Astrocyte (in vitro differentiated cells and primary cell): ENCODE data around the gene RXYLT1. TPM values are rescaled to one million over a fixed set of nuclear protein-coding genes. Genes with fewer than 3 reads are reported as not detected.

Experiments
- DNase-seq: peaks from one replicate; pipeline ENCODE4 v3.0.0-alpha.2; 2010; ENCODE audit warnings: low read depth
- FAIRE-seq: peaks from 2 replicates; lab custom pipeline; 2011; peaks lifted over from hg19 to GRCh38; lab: Jason Lieb, UNC
- H2AFZ ChIP-seq: 2 replicates; pipeline ENCODE4 v1.6.0; 2012; ENCODE audit warnings: low read depth, low read length, inconsistent platforms
- H3K27ac ChIP-seq: 2 replicates; pipeline ENCODE4 v1.5.1; 2011; ENCODE audit warnings: low read depth, low read length, inconsistent platforms
- H3K27me3 ChIP-seq: 2 replicates; pipeline ENCODE4 v1.6.0; 2011; ENCODE audit warnings: low read length, inconsistent platforms; ENCODE audit not compliant: insufficient read depth
- H3K36me3 ChIP-seq: 2 replicates; pipeline ENCODE4 v1.5.1; 2011; ENCODE audit warnings: low read length, inconsistent platforms; ENCODE audit not compliant: insufficient read depth
- H3K4me1 ChIP-seq: 2 replicates; pipeline ENCODE4 v1.5.1; 2011; ENCODE audit warnings: low read length, inconsistent platforms; ENCODE audit not compliant: insufficient read depth
- H3K4me2 ChIP-seq: 2 replicates; pipeline ENCODE4 v1.6.0; 2012; ENCODE audit warnings: low read length, inconsistent platforms
- H3K4me3 ChIP-seq: 2 replicates; pipeline ENCODE4 v1.5.1; 2011; ENCODE audit warnings: low read depth, mild to moderate bottlenecking, low read length, inconsistent platforms; ENCODE audit not compliant: insufficient read depth
- H3K79me2 ChIP-seq: 2 replicates; pipeline ENCODE4 v1.6.0; 2012; ENCODE audit warnings: mild to moderate bottlenecking, low read length, inconsistent platforms; ENCODE audit not compliant: insufficient read depth
- H3K9ac ChIP-seq: 2 replicates; pipeline ENCODE4 v1.6.0; 2012; ENCODE audit warnings: mild to moderate bottlenecking, low read length, inconsistent platforms
- H3K9me3 ChIP-seq: 2 replicates; pipeline ENCODE4 v1.5.1; 2012; ENCODE audit warnings: low read depth, mild to moderate bottlenecking, low read length, inconsistent platforms; ENCODE audit not compliant: insufficient read depth
- H4K20me1 ChIP-seq: 2 replicates; pipeline ENCODE4 v1.6.0; 2012; ENCODE audit warnings: low read length, inconsistent platforms; ENCODE audit not compliant: insufficient read depth
- H3K27ac Mint-ChIP-seq: one replicate; pipeline ENCODE4 v1.8.0; 2021; ENCODE audit warnings: mild to moderate bottlenecking, mixed read lengths; ENCODE audit not compliant: unreplicated experiment
- H3K27me3 Mint-ChIP-seq: one replicate; pipeline ENCODE4 v1.8.0; 2021; ENCODE audit warnings: low read depth, mixed read lengths; ENCODE audit not compliant: unreplicated experiment
- H3K36me3 Mint-ChIP-seq: one replicate; pipeline ENCODE4 v1.8.0; 2021; ENCODE audit warnings: low read depth, mixed read lengths; ENCODE audit not compliant: unreplicated experiment
- H3K4me1 Mint-ChIP-seq: one replicate; pipeline ENCODE4 v1.8.0; 2021; ENCODE audit warnings: low read depth, mixed read lengths; ENCODE audit not compliant: unreplicated experiment
- H3K4me3 Mint-ChIP-seq: one replicate; pipeline ENCODE4 v1.8.0; 2021; ENCODE audit warnings: mild to moderate bottlenecking, moderate library complexity, mixed read lengths; ENCODE audit not compliant: unreplicated experiment
- H3K9me3 Mint-ChIP-seq: one replicate; pipeline ENCODE4 v1.8.0; 2021; ENCODE audit warnings: mild to moderate bottlenecking, mixed read lengths; ENCODE audit not compliant: unreplicated experiment
- EZH2 ChIP-seq: IDR thresholded peaks from 2 replicates; pipeline ENCODE4 v1.6.1; 2012; ENCODE audit warnings: mild to moderate bottlenecking, low read length, inconsistent platforms; ENCODE audit not compliant: insufficient read depth
- total RNA-seq: library from RNA; stranded (reverse); gene quantifications from 2 replicates; pipeline ENCODE4 v1.2.1, GENCODE V29; 2021
- TF ChIP-seq, protein P1 (sequence below): IDR thresholded peaks from 2 replicates; pipeline ENCODE4 v1.5.1; 2011; ENCODE audit warnings: low read depth, mild to moderate bottlenecking, inconsistent platforms, low read length, moderate library complexity; ENCODE audit not compliant: insufficient read depth

Gene RXYLT1
- total RNA-seq, 1 donor from 2014 or later: 15.5 TPM

DNA sequence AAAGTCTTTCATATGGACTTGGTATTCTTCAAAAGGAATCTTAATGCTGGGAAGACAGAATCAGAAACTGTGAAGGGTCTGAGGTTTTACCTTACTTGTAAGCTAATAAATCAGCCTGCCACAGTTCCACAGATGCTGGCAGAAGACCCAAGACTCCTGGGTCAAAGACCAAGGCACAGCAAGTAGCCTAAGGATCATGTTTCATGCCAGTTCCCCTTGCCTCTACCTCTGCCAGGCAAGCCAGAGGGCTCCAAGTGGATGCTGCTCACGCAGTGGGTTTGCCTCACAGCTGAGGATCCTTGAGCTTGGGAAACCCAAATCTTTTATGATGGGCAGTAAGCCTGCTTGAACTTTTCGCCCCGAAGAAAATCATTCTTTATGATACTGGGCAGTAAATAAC is 15.2 kb upstream of the RXYLT1 start:
- DNase-seq (no peak), FAIRE-seq (no peak)
- Mint-ChIP-seq H3K4me3 (no peak overlapping the region), H3K36me3 (no peaks in the 10 kb centered on the region), H3K4me1 (no peaks in the 10 kb centered on the region), H3K27ac (no peak overlapping the region), H3K9me3 (peaks cover 2% of the 10 kb centered on the region), H3K27me3 (peaks cover 4% of the 10 kb centered on the region)
- Histone ChIP-seq H2AFZ (no peak overlapping the region), H4K20me1 (no peaks in the 10 kb centered on the region), H3K36me3 (no peaks in the 10 kb centered on the region), H3K4me2 (no peak overlapping the region), H3K79me2 (no peaks in the 10 kb centered on the region), H3K4me3 (no peak overlapping the region), H3K27ac (no peak overlapping the region), H3K9me3 (no peaks in the 10 kb centered on the region), H3K4me1 (no peaks in the 10 kb centered on the region), H3K27me3 (no peaks in the 10 kb centered on the region), H3K9ac (no peak overlapping the region)
- no peak for TF ChIP-seq EZH2
- TF ChIP-seq, protein P1, sequence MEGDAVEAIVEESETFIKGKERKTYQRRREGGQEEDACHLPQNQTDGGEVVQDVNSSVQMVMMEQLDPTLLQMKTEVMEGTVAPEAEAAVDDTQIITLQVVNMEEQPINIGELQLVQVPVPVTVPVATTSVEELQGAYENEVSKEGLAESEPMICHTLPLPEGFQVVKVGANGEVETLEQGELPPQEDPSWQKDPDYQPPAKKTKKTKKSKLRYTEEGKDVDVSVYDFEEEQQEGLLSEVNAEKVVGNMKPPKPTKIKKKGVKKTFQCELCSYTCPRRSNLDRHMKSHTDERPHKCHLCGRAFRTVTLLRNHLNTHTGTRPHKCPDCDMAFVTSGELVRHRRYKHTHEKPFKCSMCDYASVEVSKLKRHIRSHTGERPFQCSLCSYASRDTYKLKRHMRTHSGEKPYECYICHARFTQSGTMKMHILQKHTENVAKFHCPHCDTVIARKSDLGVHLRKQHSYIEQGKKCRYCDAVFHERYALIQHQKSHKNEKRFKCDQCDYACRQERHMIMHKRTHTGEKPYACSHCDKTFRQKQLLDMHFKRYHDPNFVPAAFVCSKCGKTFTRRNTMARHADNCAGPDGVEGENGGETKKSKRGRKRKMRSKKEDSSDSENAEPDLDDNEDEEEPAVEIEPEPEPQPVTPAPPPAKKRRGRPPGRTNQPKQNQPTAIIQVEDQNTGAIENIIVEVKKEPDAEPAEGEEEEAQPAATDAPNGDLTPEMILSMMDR: no peak

DNA sequence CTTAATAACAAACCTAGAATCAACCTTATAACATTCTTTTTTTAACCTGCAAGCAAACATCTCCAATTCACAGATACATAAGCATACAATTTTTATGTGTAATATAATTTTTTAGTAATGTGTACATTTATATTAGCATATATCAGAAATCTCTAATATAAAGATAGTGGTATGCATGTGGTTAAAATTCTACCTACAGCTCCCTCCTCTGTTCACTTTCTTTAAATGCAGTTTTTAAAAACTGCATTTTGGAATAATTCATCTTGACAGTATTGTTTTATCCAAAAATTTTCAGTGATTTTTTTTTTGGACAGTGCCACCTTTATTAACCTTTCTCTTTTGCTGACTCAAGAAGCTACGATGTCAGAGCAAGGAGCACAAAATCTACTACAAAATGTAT is 13.2 kb upstream of the RXYLT1 start:
- Mint-ChIP-seq H3K9me3 (peaks cover 2% of the 10 kb centered on the region), H3K27ac (no peak overlapping the region), H3K27me3 (peaks cover 4% of the 10 kb centered on the region), H3K4me1 (no peaks in the 10 kb centered on the region), H3K4me3 (no peak overlapping the region), H3K36me3 (no peaks in the 10 kb centered on the region)
- no peak overlapping the region for H3K4me3 ChIP-seq
- no peak overlapping the region for H3K4me2 ChIP-seq
- H3K9me3 ChIP-seq: no peaks in the 10 kb centered on the region
- TF ChIP-seq, protein P1: peak; percentile 24
- TF ChIP-seq EZH2: no peak
- H3K9ac ChIP-seq: no peak overlapping the region
- FAIRE-seq (no peak), DNase-seq (no peak)
- no peak overlapping the region for H3K27ac ChIP-seq
- H3K36me3 ChIP-seq: no peaks in the 10 kb centered on the region
- H4K20me1 ChIP-seq: no peaks in the 10 kb centered on the region
- no peak overlapping the region for H2AFZ ChIP-seq
- H3K4me1 ChIP-seq: no peaks in the 10 kb centered on the region
- no peaks in the 10 kb centered on the region for H3K79me2 ChIP-seq
- no peaks in the 10 kb centered on the region for H3K27me3 ChIP-seq

DNA sequence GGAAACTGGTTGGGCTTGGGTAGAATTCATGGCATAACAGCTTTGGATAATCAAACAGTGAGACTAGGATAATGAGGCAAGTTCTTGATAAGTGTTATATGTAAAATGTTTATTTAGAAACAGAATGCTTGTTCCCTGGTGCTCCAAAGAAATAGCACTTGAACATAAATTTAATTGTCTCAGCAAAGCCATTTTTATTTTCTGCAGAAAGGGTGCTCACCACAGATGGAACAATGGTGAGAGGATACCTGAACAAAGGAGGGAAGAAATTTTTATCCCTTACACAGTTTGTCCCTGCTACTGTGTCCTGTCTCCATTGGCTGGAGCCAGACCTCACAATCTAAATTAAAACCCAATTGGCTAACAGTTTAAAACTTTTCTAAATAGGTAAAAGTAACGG is 9.3 kb upstream of the RXYLT1 start:
- Mint-ChIP-seq H3K36me3 (no peaks in the 10 kb centered on the region), H3K27me3 (no peaks in the 10 kb centered on the region), H3K4me1 (no peaks in the 10 kb centered on the region), H3K9me3 (peaks cover 4% of the 10 kb centered on the region), H3K27ac (no peak overlapping the region), H3K4me3 (no peak overlapping the region)
- no peaks in the 10 kb centered on the region for H4K20me1 ChIP-seq
- no peak for DNase-seq
- no peaks in the 10 kb centered on the region for H3K79me2 ChIP-seq
- no peak overlapping the region for H2AFZ ChIP-seq
- H3K27me3 ChIP-seq: no peaks in the 10 kb centered on the region
- no peak overlapping the region for H3K27ac ChIP-seq
- H3K4me1 ChIP-seq: no peaks in the 10 kb centered on the region
- FAIRE-seq: no peak
- H3K4me2 ChIP-seq: no peak overlapping the region
- no peak for TF ChIP-seq EZH2
- TF ChIP-seq, protein P1: no peak
- H3K36me3 ChIP-seq: no peaks in the 10 kb centered on the region
- H3K9me3 ChIP-seq: no peaks in the 10 kb centered on the region
- H3K4me3 ChIP-seq: no peak overlapping the region
- no peak overlapping the region for H3K9ac ChIP-seq
